Heart left ventricle (tissue), 16 donors: Measurements from ENCODE around the gene SLC19A3. TPM values are rescaled to one million over a fixed set of nuclear protein-coding genes. Genes with fewer than 3 reads are reported as not detected.

ENCODE experiments used
- ATAC-seq, 4 donors: fragments of 200-7000 bp; cut with Tn5 transposase; one replicate each; pipeline ENCODE4 v1.9.1; 2020 to 2022; ENCODE audit warnings: moderate library complexity in 4 of 4, mild to moderate bottlenecking in 3 of 4, moderate number of reproducible peaks in 1 of 4
- DNase-seq, 5 donors: peaks; one replicate each; pipeline ENCODE4 v3.0.0-alpha.2; 2020
- H3K27ac ChIP-seq, 12 donors: fragments of 200-600 bp; sonication (generic) in 4 of 12; one replicate each; pipeline versions ENCODE4 v1.5.0 to v1.8.0; 2016 to 2022; ENCODE audit warnings: mild to moderate bottlenecking in 2 of 12
- H3K27me3 ChIP-seq, 9 donors: fragments of 200-600 bp; sonication (generic) in 2 of 9; one replicate each; pipeline versions ENCODE4 v1.5.1 to v1.8.0; 2016 to 2022; ENCODE audit warnings: mild to moderate bottlenecking in 3 of 9
- H3K36me3 ChIP-seq, 9 donors: fragments of 200-600 bp; sonication (generic) in 2 of 9; one replicate each; pipeline versions ENCODE4 v1.5.0 to v1.8.0; 2018 to 2022; ENCODE audit warnings: mild to moderate bottlenecking in 2 of 9
- H3K4me1 ChIP-seq, 12 donors: fragments of 200-600 bp; sonication (generic) in 4 of 12; one replicate each; pipeline versions ENCODE4 v1.5.0 to v1.8.0; 2016 to 2022; ENCODE audit warnings: mild to moderate bottlenecking in 3 of 12
- H3K4me3 ChIP-seq, 12 donors: fragments of 200-600 bp; sonication (generic) in 4 of 12; one replicate each; pipeline versions ENCODE4 v1.5.0 to v1.8.0; 2017 to 2022; ENCODE audit warnings: mild to moderate bottlenecking in 9 of 12, moderate library complexity in 4 of 12
- H3K9me3 ChIP-seq, 12 donors: fragments of 200-600 bp; sonication (generic) in 4 of 12; one replicate each; pipeline versions ENCODE4 v1.5.0 to v1.8.0; 2016 to 2022; ENCODE audit warnings: mild to moderate bottlenecking in 1 of 12
- CTCF ChIP-seq, 12 donors: fragments of 200-600 bp; sonication (generic) in 4 of 12; IDR thresholded peaks; one replicate each; pipeline versions ENCODE4 v1.5.0 to v1.8.0; 2018 to 2022; ENCODE audit warnings: antibody characterized with exemption in 12 of 12, mild to moderate bottlenecking in 5 of 12
- POLR2A ChIP-seq, 2 donors: fragments of 450-650 bp; IDR thresholded peaks; one replicate each; pipeline ENCODE4 v1.6.1; 2017; ENCODE audit warnings: antibody characterized with exemption in 2 of 2, mild to moderate bottlenecking in 2 of 2, moderate library complexity in 2 of 2
- WGBS, 4 donors: extraction: QIAGEN DNeasy Blood & Tissue Kit in 2 of 4; methylation state at CpG; one replicate each; pipeline versions ENCODE4 v1.1.5 to v1.1.7; 2013 to 2018; 5-methylcytosine and 5-hydroxymethylcytosine counted together
- intact Hi-C, 10 donors: fragments of 100-400 bp; cut with DNase I; formaldehyde crosslinking; loops; one replicate each; pipeline versions ENCODE4 v1.11.1 to v1.14.2; 2022
- polyA plus RNA-seq, 2 donors: library from polyadenylated mRNA; stranded (reverse); fragments of 200-250 nt; gene quantifications; one replicate each; pipeline ENCODE4 v1.2.3, GENCODE V29; 2013
- total RNA-seq, 9 donors: library from RNA; depleted of rRNA in 2 of 9; stranded (reverse); fragments of >200 nt in 2 of 9; fragmentation: NEBNext Ultra II Directional in 3 of 9; extraction: Animal tissue kit (Norgen Biotek cat#: 25700) in 3 of 9; gene quantifications; one replicate each; pipeline versions ENCODE4 v1.1.0 to v1.2.4, GENCODE V29; 2016 to 2023
- donor health status: ischemic (EF 13 %, LVEDD 7.1; RV severe dilation, severe dysfunction).
- donor health status: healthy with polysubstance abuse.
- donor health status: DM: no; HTN: yes; CAD: no.
- donor health status: DM: no; HTN: no; CAD: no.
- donor health status: ischemic (EF 25% LVEDD 6.9; RV normal size, moderate dysfunction).
- donor health status: ischemic (EF 25% LVEDD 5.7; RV mildly dilated, moderate dysfunction).
- donor health status: healthy.
- donor health status: DM: yes; HTN: yes; CAD: no.
- donor health status: ischemic (EF 35%, LVEDD 5.7; RV mildly dilated, moderate dysfunction).
- donor health status: nonischemic (EF 11% LVEDD 7.7; RV severe dilation, severe dysfunction).
- donor health status: DM: yes; HTN: yes; CAD: no.
- donor health status: PGD.
- donor health status: ischemic (EF 29% LVEDD 5.4; RV normal size, mild dysfunction).
- donor health status: nonischemic (EF 23%, LVEDD 6.1; RV moderate dilation, normal function).

The SLC19A3 gene
- total and polyA plus RNA-seq, 11 donors, result 0.05 to 14.0 (median 0.78) TPM; not detected in 1

- Histone ChIP-seq H3K27ac (no peak overlapping the region), H3K36me3 (no peaks in the 10 kb centered on the region), H3K4me3 (no peak overlapping the region), H3K4me1 (peaks cover 0 to 7% (median 0%) of the 10 kb centered on the region in 12 donors), H3K9me3 (no peaks in the 10 kb centered on the region), H3K27me3 (no peaks in the 10 kb centered on the region)
- TF ChIP-seq CTCF (IDR thresholded peaks at IDR 0.05) (no peak), POLR2A (IDR thresholded peaks at IDR 0.05) (no peak)
- DNase-seq, result no peak
- 51 to 62% (median 52%) methylated on average over 3 of the region's 3 CpGs for whole genome bisulfite sequencing, 4 donors
- intact Hi-C loops, result loop anchor here in 2 of 10 donors (5.0 to 10.0 kb wide), 2 partner anchors 100 to 197 kb away; no protein-coding TSS in a partner anchor
- no peak for ATAC-seq
These were observed 56.0 kb downstream of the SLC19A3 start for GRCh38 chr2:227661827-227662226.

GRCh38 chr2:227661025-227661649 lies 56.7 kb downstream of the SLC19A3 start:
- Histone ChIP-seq H3K9me3 (no peaks in the 10 kb centered on the region), H3K27me3 (no peaks in the 10 kb centered on the region), H3K36me3 (no peaks in the 10 kb centered on the region), H3K4me3 (no peak overlapping the region), H3K27ac (no peak overlapping the region), H3K4me1 (peaks cover 0 to 7% (median 0%) of the 10 kb centered on the region in 12 donors)
- ATAC-seq, result peak in 1 of 4 donors; percentile 61
- DNase-seq, result peak in 1 of 5 donors; percentile 7
- intact Hi-C loops, result loop anchor here in 2 of 10 donors (5.0 to 10.0 kb wide), 2 partner anchors 101 to 196 kb away; no protein-coding TSS in a partner anchor
- 23 to 34% (median 26%) methylated on average over 7 of the region's 7 CpGs for WGBS, 4 donors
- TF ChIP-seq POLR2A (IDR thresholded peaks at IDR 0.05), result no peak
- no peak for TF ChIP-seq CTCF (IDR thresholded peaks at IDR 0.05)

- Histone ChIP-seq H3K36me3 (no peaks in the 10 kb centered on the region), H3K4me1 (peaks cover 0 to 7% (median 0%) of the 10 kb centered on the region in 12 donors), H3K4me3 (no peak overlapping the region), H3K27me3 (no peaks in the 10 kb centered on the region), H3K27ac (no peak overlapping the region), H3K9me3 (no peaks in the 10 kb centered on the region)
- intact Hi-C loops, result loop anchor here in 7 of 10 donors (5.0 to 10.0 kb wide), 7 partner anchors 105 to 250 kb away; partner anchors contain the start of gene AGFG1 (in 1 of the 7)
- DNase-seq, result no peak
- TF ChIP-seq POLR2A (IDR thresholded peaks at IDR 0.05), result no peak
- TF ChIP-seq CTCF (IDR thresholded peaks at IDR 0.05), result no peak
- no peak for ATAC-seq
- WGBS, 4 donors, result 69 to 78% (median 70%) methylated on average over 8 of the region's 8 CpGs
These were observed 60.5 kb downstream of the SLC19A3 start for GRCh38 chr2:227657199-227657845.

- Histone ChIP-seq H3K27me3 (no peaks in the 10 kb centered on the region), H3K9me3 (no peaks in the 10 kb centered on the region), H3K4me3 (no peak overlapping the region), H3K27ac (peak overlapping the region in 2 of 12 donors; percentile 20 to 49), H3K4me1 (peaks cover 0 to 6% (median 0%) of the 10 kb centered on the region in 12 donors), H3K36me3 (no peaks in the 10 kb centered on the region)
- WGBS, 4 donors, result 46 to 67% (median 59%) methylated on average over 1 of the region's 1 CpG
- ATAC-seq, result peak in 3 of 4 donors; percentile 67 to 91 (median 85)
- DNase-seq, result no peak
- TF ChIP-seq POLR2A (IDR thresholded peaks at IDR 0.05), result no peak
- TF ChIP-seq CTCF (IDR thresholded peaks at IDR 0.05), result no peak
- intact Hi-C loops, result loop anchor here in 7 of 10 donors (5.0 to 10.0 kb wide), 7 partner anchors 107 to 248 kb away; partner anchors contain the start of gene AGFG1 (in 1 of the 7)
These were observed 62.4 kb downstream of the SLC19A3 start for GRCh38 chr2:227655454-227655853.
